Esophagus muscularis mucosa (tissue), 4 donors: ENCODE data around the gene MYH15. TPM values are rescaled to one million over a fixed set of nuclear protein-coding genes. Genes with fewer than 3 reads are reported as not detected.
"Not testable (repeated sequence)": the region's sequence is repeated elsewhere in the genome, so short reads cannot be mapped to it uniquely, and the experiment has no call there.

Experiments
- DNase-seq: peaks from one replicate; pipeline ENCODE4 v3.0.0-alpha.2; 2017; ENCODE audit errors: extremely low spot score
- H3K27ac ChIP-seq, 4 donors: fragments of 200-600 bp; sonication (generic); replicated peaks in 1 of 4; 1 replicate in 3 of 4; 2 replicates in 1 of 4; pipeline ENCODE4 v1.5.1; 2016 to 2019; ENCODE audit warnings: mild to moderate bottlenecking in 1 of 4
- H3K27me3 ChIP-seq, 4 donors: fragments of 200-600 bp; sonication (generic); one replicate each; pipeline versions ENCODE4 v1.5.1 to v1.6.0; 2016 to 2019
- H3K36me3 ChIP-seq, 4 donors: fragments of 200-600 bp; sonication (generic); one replicate each; pipeline ENCODE4 v1.5.1; 2016 to 2019
- H3K4me1 ChIP-seq, 4 donors: fragments of 200-600 bp; sonication (generic); one replicate each; pipeline ENCODE4 v1.5.1; 2016 to 2019
- H3K4me3 ChIP-seq, 4 donors: fragments of 200-600 bp; sonication (generic); 1 replicate in 2 of 4; 2 replicates in 2 of 4; pipeline ENCODE4 v1.5.1; 2016 to 2019; ENCODE audit warnings: mild to moderate bottlenecking in 4 of 4, moderate library complexity in 1 of 4
- H3K9me3 ChIP-seq, 4 donors: fragments of 200-600 bp; sonication (generic); 1 replicate in 3 of 4; 2 replicates in 1 of 4; pipeline ENCODE4 v1.5.1; 2016 to 2019
- CTCF ChIP-seq, 3 experiments: fragments of 200-600 bp in 2 of 3; fragments of 450-650 bp in 1 of 3; sonication (generic) in 2 of 3; IDR thresholded peaks; one replicate each; pipeline ENCODE4 v1.5.1; 2017 to 2019; ENCODE audit warnings: antibody characterized with exemption in 3 of 3, mild to moderate bottlenecking in 2 of 3, moderate library complexity in 1 of 3
- EP300 ChIP-seq: sonication (generic); formaldehyde crosslinking; IDR thresholded peaks from one replicate; pipeline ENCODE4 v1.6.1; 2017; ENCODE audit warnings: antibody characterized with exemption
- POLR2A ChIP-seq: fragments of 450-650 bp; IDR thresholded peaks from one replicate; pipeline ENCODE4 v1.6.1; 2017; ENCODE audit warnings: antibody characterized with exemption, moderate library complexity, mild to moderate bottlenecking, low read depth
- POLR2AphosphoS5 ChIP-seq, 2 donors: sonication (generic); formaldehyde crosslinking; IDR thresholded peaks; one replicate each; pipeline ENCODE4 v1.6.1; 2017; ENCODE audit warnings: antibody characterized with exemption in 2 of 2
- WGBS: methylation state at CpG from one replicate; pipeline ENCODE4 v1.1.5; 2018; 5-methylcytosine and 5-hydroxymethylcytosine counted together
- intact Hi-C: fragments of 100-400 bp; cut with DNase I; formaldehyde crosslinking; loops from one replicate; pipeline ENCODE4 v1.15.1; 2023
- total RNA-seq, 4 donors: library from RNA; depleted of rRNA; stranded (reverse); fragments of >200 nt; gene quantifications; one replicate each; pipeline versions ENCODE4 v1.1.0 to v1.2.1, GENCODE V29; 2016

Gene MYH15
- total RNA-seq, 4 donors from 2014 or later = under 0.01 to 0.34 (median 0.12) TPM

GRCh38 chr3:108381529-108382140, 128.8 kb downstream of the MYH15 start:
- Histone ChIP-seq H3K4me1 (no peaks in the 10 kb centered on the region), H3K9me3 (no peaks in the 10 kb centered on the region), H3K36me3 (no peaks in the 10 kb centered on the region), H3K4me3 (no peak overlapping the region), H3K27me3 (no peaks in the 10 kb centered on the region), H3K27ac (no peak overlapping the region)
- TF ChIP-seq EP300 = no peak
- TF ChIP-seq POLR2AphosphoS5 (IDR thresholded peaks at IDR 0.05) = no peak
- no peak for TF ChIP-seq CTCF (IDR thresholded peaks at IDR 0.05)
- no peak for TF ChIP-seq POLR2A
- intact Hi-C loops = no loop called here
- DNase-seq = no peak
- WGBS = 71% methylated on average over 3 of the region's 3 CpGs

- H3K9me3 ChIP-seq = no peaks in the 10 kb centered on the region
- H3K36me3 ChIP-seq = no peaks in the 10 kb centered on the region
- H3K4me3 ChIP-seq = no peak overlapping the region
- intact Hi-C loops = no loop called here
- no peak for TF ChIP-seq POLR2AphosphoS5 (IDR thresholded peaks at IDR 0.05)
- no peaks in the 10 kb centered on the region for H3K27me3 ChIP-seq
- WGBS = 96% methylated on average over 7 of the region's 7 CpGs
- DNase-seq = no peak
- no peaks in the 10 kb centered on the region for H3K4me1 ChIP-seq
- H3K27ac ChIP-seq = no peak overlapping the region
These were observed 130.1 kb downstream of the MYH15 start for GRCh38 chr3:108380128-108380795.

GRCh38 chr3:108378952-108379342, 131.4 kb downstream of the MYH15 start:
- H3K9me3 ChIP-seq, H3K36me3 ChIP-seq, H3K27ac ChIP-seq, H3K4me1 ChIP-seq, H3K27me3 ChIP-seq, intact Hi-C loops, DNase-seq, H3K4me3 ChIP-seq: not testable (repeated sequence)
- WGBS = 91% methylated on average over 2 of the region's 2 CpGs

- H3K27me3 ChIP-seq = no peaks in the 10 kb centered on the region
- no peaks in the 10 kb centered on the region for H3K4me1 ChIP-seq
- TF ChIP-seq CTCF (IDR thresholded peaks at IDR 0.05) = no peak
- no peak for TF ChIP-seq POLR2AphosphoS5 (IDR thresholded peaks at IDR 0.05)
- no peak for TF ChIP-seq POLR2A
- TF ChIP-seq EP300 = no peak
- DNase-seq = no peak
- H3K4me3 ChIP-seq = no peak overlapping the region
- no peaks in the 10 kb centered on the region for H3K9me3 ChIP-seq
- H3K27ac ChIP-seq = no peak overlapping the region
- intact Hi-C loops = no loop called here
- WGBS = 98% methylated on average over 4 of the region's 4 CpGs
- H3K36me3 ChIP-seq = no peaks in the 10 kb centered on the region
These were observed 132.0 kb downstream of the MYH15 start for GRCh38 chr3:108378153-108378951.

- no peak for TF ChIP-seq CTCF (IDR thresholded peaks at IDR 0.05)
- no peak for DNase-seq
- H3K9me3 ChIP-seq = no peaks in the 10 kb centered on the region
- H3K4me3 ChIP-seq = no peak overlapping the region
- H3K36me3 ChIP-seq = no peaks in the 10 kb centered on the region
- 94% methylated on average over 1 of the region's 1 CpG for WGBS
- H3K27me3 ChIP-seq = no peaks in the 10 kb centered on the region
- no peaks in the 10 kb centered on the region for H3K4me1 ChIP-seq
- no peak overlapping the region for H3K27ac ChIP-seq
- intact Hi-C loops = no loop called here
These were observed 133.0 kb downstream of the MYH15 start for GRCh38 chr3:108377384-108377783.
